B cell (primary cell): ENCODE data around the gene RPS15.

ENCODE experiments used
- EZH2 ChIP-seq: IDR thresholded peaks from 2 replicates; pipeline ENCODE4 v1.6.1; 2012; ENCODE audit warnings: borderline replicate concordance, low read depth, mild to moderate bottlenecking, moderate library complexity, low read length; ENCODE audit not compliant: insufficient read depth, poor library complexity, severe bottlenecking
- TF ChIP-seq, protein P1 (sequence below): fragments of 200-600 bp; IDR thresholded peaks from one replicate; pipeline ENCODE4 v1.8.0; 2022; ENCODE audit warnings: antibody characterized with exemption, mild to moderate bottlenecking

- no peak for TF ChIP-seq EZH2
- TF ChIP-seq, protein P1, sequence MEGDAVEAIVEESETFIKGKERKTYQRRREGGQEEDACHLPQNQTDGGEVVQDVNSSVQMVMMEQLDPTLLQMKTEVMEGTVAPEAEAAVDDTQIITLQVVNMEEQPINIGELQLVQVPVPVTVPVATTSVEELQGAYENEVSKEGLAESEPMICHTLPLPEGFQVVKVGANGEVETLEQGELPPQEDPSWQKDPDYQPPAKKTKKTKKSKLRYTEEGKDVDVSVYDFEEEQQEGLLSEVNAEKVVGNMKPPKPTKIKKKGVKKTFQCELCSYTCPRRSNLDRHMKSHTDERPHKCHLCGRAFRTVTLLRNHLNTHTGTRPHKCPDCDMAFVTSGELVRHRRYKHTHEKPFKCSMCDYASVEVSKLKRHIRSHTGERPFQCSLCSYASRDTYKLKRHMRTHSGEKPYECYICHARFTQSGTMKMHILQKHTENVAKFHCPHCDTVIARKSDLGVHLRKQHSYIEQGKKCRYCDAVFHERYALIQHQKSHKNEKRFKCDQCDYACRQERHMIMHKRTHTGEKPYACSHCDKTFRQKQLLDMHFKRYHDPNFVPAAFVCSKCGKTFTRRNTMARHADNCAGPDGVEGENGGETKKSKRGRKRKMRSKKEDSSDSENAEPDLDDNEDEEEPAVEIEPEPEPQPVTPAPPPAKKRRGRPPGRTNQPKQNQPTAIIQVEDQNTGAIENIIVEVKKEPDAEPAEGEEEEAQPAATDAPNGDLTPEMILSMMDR, result no peak
These were observed 16.3 kb upstream of the RPS15 start for GRCh38 chr19:1421958-1422305.
